ENCODE results near the gene GAGE12J.
"Not testable (repeated sequence)": the region's sequence is repeated elsewhere in the genome, so short reads cannot be mapped to it uniquely, and the experiment has no call there.

The GAGE12J gene

DNA sequence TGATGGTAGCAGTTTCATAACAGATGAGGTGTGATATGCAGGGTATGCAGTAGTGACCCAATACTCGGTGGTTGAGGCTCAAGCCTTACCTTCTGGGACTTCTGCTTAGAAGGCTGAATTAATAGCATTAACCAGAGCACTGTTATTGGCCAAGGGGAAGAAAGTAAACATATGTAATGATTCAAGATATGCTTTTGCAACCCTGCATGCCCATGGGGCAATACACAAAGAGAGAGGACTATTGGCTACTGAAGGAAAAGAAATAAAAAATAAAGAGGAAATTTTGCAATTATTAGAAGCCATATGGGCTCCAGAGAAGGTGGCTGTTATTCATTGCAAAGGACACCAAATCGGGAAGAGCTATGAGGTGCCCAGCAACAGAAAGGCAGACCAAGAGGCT is 9.7 kb upstream of the GAGE12J start:
- no peak for DNase-seq

DNA sequence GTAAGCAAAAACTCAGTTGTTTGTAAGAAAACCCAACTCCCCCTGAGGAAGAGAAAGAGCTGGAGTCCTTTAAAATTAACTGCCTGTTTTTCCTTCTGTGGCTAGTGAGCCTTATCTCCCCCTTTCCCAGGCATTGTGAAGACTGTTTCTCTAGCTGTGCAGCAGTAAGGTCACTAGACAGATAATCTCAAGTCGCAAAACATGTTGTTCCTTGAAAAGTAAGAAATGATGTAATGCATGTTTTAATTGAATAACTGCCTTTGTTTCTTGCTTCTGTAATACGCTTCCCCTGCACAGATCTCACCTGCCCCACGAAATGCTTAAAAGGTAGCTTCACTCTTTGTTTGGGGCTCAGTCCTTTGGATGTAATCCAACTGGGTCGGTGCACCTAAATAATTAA is 5.8 kb upstream of the GAGE12J start:
- DNase-seq = no peak

DNA sequence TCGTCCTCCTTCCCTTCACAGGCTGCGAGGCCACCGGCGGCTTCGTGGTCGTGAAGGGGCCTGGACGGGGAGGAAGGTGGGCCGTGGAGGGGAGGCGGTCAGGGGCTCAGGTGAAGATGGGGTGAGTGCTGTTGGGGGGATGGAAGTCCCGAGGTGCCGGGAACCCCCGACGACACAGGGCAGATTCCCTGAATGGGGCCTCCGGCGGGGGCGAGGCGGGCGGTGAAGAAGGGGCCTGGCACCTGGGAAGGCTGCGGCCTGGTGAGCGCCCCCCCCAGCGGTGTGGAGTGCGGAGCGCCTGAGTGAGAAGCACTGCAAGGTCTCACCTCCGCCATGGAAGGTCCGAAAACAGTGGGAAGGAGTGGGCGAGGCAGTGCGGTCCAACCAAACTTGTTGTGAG is 429 bp downstream of the GAGE12J start:
- DNase-seq = not testable (repeated sequence)

DNA sequence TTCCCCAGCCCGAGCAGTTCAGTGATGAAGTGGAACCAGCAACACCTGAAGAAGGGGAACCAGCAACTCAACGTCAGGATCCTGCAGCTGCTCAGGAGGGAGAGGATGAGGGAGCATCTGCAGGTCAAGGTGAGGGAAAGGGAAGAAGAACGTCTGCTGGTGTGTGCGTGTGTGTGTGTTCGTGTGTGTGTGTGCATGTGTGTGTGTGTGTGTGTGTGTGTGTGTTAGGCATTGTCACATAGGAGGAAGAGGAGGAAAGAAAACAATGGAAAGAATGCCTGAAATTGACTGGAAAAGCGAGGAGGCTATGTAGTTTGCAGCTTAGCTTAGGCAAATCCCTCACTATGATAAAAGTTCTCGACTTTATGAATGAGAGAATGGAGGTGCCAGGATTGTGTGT is 1.9 kb downstream of the GAGE12J start:
- not testable (repeated sequence) for DNase-seq

DNA sequence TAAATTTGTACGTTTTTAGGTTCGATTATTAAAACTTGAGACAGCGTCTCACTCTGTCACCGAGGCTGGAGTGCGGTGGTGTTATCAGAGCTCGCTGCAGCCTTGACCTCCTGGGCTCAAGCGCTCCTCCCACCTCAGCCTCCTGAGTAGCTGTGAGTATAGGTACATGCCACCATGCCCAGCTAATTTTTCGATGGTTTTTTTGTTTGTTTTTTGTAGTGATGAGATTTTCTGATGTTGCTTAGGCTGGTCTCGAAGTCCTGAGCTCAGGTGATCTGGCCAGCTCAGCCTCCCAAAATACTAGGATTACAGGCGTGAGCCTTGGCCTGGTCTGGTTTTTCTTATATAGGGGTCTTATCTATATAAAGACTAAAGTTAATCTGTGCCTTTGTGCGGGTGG is 8.6 kb downstream of the GAGE12J start:
- not testable (repeated sequence) for DNase-seq

DNA sequence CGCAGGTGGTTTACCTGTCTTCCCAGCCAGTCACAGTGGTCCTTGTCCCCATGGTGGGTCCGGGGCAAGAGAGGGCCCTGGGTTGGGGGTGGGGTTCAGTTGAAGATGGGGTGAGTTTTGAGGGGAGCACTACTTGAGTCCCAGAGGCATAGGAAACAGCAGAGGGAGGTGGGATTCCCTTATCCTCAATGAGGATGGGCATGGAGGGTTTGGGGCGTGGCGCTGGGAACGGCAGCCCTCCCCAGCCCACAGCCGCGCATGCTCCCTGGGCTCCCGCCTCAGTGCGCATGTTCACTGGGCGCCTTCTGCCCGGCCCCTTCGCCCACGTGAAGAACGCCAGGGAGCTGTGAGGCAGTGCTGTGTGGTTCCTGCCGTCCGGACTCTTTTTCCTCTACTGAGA is 9.4 kb downstream of the GAGE12J start, which contains the start of gene GAGE13:
Gene GAGE13, plus strand, starts transcription at position 301 of the 400 bp plus-strand sequence. CDS start 1,156 bp downstream, outside the sequence.
- not testable (repeated sequence) for DNase-seq

DNA sequence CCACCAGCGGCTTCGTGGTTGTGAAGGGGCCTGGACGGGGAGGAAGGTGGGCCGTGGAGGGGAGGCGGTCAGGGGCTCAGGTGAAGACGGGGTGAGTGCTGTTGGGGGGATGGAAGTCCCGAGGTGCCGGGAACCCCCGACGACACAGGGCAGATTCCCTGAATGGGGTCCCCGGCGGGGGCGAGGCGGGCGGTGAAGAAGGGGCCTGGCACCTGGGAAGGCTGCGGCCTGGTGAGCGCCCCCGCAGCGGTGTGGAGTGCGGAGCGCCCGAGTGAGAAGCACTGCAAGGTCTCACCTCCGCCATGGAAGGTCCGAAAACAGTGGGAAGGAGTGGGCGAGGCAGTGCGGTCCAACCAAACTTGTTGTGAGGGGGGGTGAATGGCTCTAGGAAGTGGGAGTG is 10.0 kb downstream of the GAGE12J start:
- DNase-seq = not testable (repeated sequence)

DNA sequence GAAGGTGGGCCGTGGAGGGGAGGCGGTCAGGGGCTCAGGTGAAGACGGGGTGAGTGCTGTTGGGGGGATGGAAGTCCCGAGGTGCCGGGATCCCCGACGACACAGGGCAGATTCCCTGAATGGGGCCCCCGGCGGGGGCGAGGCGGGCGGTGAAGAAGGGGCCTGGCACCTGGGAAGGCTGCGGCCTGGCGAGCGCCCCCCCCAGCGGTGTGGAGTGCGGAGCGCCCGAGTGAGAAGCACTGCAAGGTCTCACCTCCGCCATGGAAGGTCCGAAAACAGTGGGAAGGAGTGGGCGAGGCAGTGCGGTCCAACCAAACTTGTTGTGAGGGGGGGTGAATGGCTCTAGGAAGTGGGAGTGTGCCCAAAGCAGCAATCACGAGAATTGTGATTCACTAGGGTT is 19.6 kb downstream of the GAGE12J start:
- DNase-seq = not testable (repeated sequence)

DNA sequence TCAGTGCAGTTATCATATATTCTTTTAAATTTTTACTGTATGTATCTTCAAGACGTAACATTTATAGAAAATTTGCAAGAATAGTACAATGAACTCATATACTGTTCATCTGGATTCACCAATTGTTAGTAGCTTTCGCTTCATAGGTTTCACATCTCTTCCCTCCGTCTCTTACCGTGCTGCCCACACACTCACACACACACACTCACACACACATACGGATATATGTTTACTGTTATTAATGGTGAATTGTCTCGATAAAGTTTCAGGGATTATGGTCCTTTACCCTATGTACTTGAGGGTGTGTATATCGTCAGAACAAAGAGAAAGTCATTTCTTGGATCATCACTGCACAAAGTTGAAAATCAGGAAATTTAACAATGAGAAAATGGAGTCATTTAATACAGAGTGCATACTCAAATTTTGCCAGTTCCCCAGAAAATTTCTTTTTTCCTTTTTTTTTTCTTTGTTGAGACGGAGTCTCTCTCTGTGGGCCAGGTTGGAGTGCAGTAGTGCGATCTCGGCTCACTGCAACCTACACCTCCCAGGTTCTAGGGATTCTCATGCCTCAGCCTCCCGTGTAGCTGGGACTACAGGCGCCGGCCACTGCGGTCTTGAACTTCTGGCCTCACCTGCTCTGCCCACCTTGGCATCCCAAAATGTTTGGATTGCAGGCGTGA is 22.8 kb downstream of the GAGE12J start:
- not testable (repeated sequence) for DNase-seq

DNA sequence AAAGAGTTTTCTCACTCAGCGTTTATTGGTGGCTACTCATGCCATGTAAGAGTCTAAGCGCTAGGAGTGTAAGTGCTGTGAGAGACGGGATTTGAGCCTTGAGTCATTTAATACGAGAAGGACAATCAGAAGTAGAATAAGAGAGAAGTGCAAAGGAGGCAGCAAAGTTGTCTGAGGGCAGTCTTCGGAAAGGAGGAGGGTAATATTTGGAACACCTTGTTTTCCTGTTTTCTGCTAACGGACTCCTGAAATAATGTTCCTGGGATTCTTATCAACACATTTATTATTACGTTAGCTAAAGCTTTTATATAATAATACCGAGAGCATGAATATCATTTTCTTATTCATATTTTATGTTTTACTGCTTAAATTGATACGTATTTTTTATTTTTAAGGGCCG is 23.6 kb downstream of the GAGE12J start:
- DNase-seq = not testable (repeated sequence)

DNA sequence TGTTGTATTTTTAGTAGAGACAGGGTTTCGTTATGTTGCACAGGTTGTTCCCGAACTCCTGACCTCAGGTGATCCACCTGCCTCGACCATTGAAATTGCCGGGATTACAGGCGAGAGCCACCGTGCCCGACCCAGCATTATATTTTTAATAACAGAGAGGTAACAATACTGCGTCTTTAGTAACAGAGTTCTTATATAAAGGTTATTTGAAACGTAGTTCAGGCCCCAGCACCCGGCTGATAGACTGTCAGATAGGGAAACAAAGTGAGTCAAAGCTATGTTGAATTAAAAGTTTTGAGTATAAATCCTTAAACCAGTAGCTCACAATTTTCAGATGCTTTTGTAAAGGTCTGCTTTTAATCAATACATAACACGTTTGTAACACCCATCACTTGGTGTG is 24.3 kb downstream of the GAGE12J start:
- DNase-seq = not testable (repeated sequence)

Data from islet precursor cell (in vitro differentiated cells).